H9 (cell line): ENCODE measurements around the gene NAPEPLD. TPM values are rescaled to one million over a fixed set of nuclear protein-coding genes. Genes with fewer than 3 reads are reported as not detected.

Experiments
- DNase-seq: peaks from one replicate; pipeline ENCODE4 v3.0.0-alpha.2; 2017
- H2AFZ ChIP-seq: one replicate; pipeline ENCODE4 v1.6.1; 2013; ENCODE audit warnings: mild to moderate bottlenecking, low read length, control low read depth, moderate library complexity
- H2AK5ac ChIP-seq: 2 replicates; pipeline ENCODE4 v1.6.1; 2013; ENCODE audit warnings: low read length, control low read depth, mixed read lengths; ENCODE audit not compliant: insufficient read length
- H2BK120ac ChIP-seq: one replicate; pipeline ENCODE4 v1.6.1; 2013; ENCODE audit warnings: low read depth, mild to moderate bottlenecking, low read length, control low read depth, inconsistent platforms; ENCODE audit not compliant: poor library complexity, severe bottlenecking
- H2BK12ac ChIP-seq: 2 replicates; pipeline ENCODE4 v1.6.1; 2013; ENCODE audit warnings: low read length, control low read depth, mixed read lengths, low read depth; ENCODE audit not compliant: insufficient read length
- H2BK15ac ChIP-seq: 2 replicates; pipeline ENCODE4 v1.6.1; 2013; ENCODE audit warnings: low read depth, low read length, control low read depth
- H2BK20ac ChIP-seq: one replicate; pipeline ENCODE4 v1.6.1; 2013; ENCODE audit warnings: low read depth, mild to moderate bottlenecking, low read length, control low read depth, inconsistent platforms; ENCODE audit not compliant: poor library complexity, severe bottlenecking
- H2BK5ac ChIP-seq: 2 replicates; pipeline ENCODE4 v1.6.1; 2013; ENCODE audit warnings: low read length, control low read depth, mixed read lengths; ENCODE audit not compliant: insufficient read length
- H3K14ac ChIP-seq: 2 replicates; pipeline ENCODE4 v1.6.1; 2013; ENCODE audit warnings: low read length, control low read depth; ENCODE audit not compliant: insufficient read depth
- H3K18ac ChIP-seq: 2 replicates; pipeline ENCODE4 v1.6.1; 2013; ENCODE audit warnings: low read depth, mild to moderate bottlenecking, mixed read lengths, low read length, control low read depth; ENCODE audit not compliant: insufficient read length
- H3K23ac ChIP-seq: 2 replicates; pipeline ENCODE4 v1.6.1; 2013; ENCODE audit warnings: low read length, control low read depth, mixed read lengths, low read depth; ENCODE audit not compliant: insufficient read length
- H3K23me2 ChIP-seq: 2 replicates; pipeline ENCODE4 v1.6.1; 2013; ENCODE audit warnings: low read depth, mild to moderate bottlenecking, mixed read lengths, low read length, control low read depth; ENCODE audit not compliant: insufficient read length, poor library complexity, severe bottlenecking
- H3K27ac ChIP-seq: 2 replicates; pipeline ENCODE4 v1.5.1; 2013; ENCODE audit warnings: low read length, control low read depth, mixed read lengths, low read depth; ENCODE audit not compliant: insufficient read length
- H3K27me3 ChIP-seq: 2 replicates; pipeline ENCODE4 v1.6.1; 2013; ENCODE audit warnings: low read length, control low read depth, inconsistent platforms; ENCODE audit not compliant: insufficient read depth
- H3K4ac ChIP-seq: 2 replicates; pipeline ENCODE4 v1.6.1; 2013; ENCODE audit warnings: low read depth, mild to moderate bottlenecking, control low read depth, inconsistent platforms, low read length, moderate library complexity
- H3K4me1 ChIP-seq: 2 replicates; pipeline ENCODE4 v1.6.1; 2013; ENCODE audit warnings: low read length, control low read depth, inconsistent platforms; ENCODE audit not compliant: insufficient read depth
- H3K4me2 ChIP-seq: 2 replicates; pipeline ENCODE4 v1.6.1; 2013; ENCODE audit warnings: low read length, control low read depth, mixed read lengths; ENCODE audit not compliant: insufficient read length, insufficient read depth
- H3K56ac ChIP-seq: 2 replicates; pipeline ENCODE4 v1.6.1; 2013; ENCODE audit warnings: low read depth, mild to moderate bottlenecking, mixed read lengths, low read length, control low read depth; ENCODE audit not compliant: insufficient read length
- H3K79me1 ChIP-seq: 2 replicates; pipeline ENCODE4 v1.6.1; 2013; ENCODE audit warnings: low read depth, mild to moderate bottlenecking, moderate library complexity, low read length, control low read depth, inconsistent platforms; ENCODE audit not compliant: insufficient read depth, poor library complexity, severe bottlenecking
- H3K79me2 ChIP-seq: 2 replicates; pipeline ENCODE4 v1.6.1; 2013; ENCODE audit warnings: low read length, control low read depth, inconsistent platforms; ENCODE audit not compliant: insufficient read depth
- H3K9ac ChIP-seq: 2 replicates; pipeline ENCODE4 v1.6.1; 2013; ENCODE audit warnings: low read length, control low read depth, mixed read lengths; ENCODE audit not compliant: insufficient read length; ENCODE audit errors: extremely low read depth
- H3K9me3 ChIP-seq: one replicate; pipeline ENCODE4 v1.6.1; 2013; ENCODE audit warnings: low read depth, low read length, inconsistent platforms; ENCODE audit not compliant: control insufficient read depth
- H3T11ph ChIP-seq: one replicate; pipeline ENCODE4 v1.6.1; 2013; ENCODE audit warnings: mild to moderate bottlenecking, low read length, control low read depth, inconsistent platforms
- H4K20me1 ChIP-seq: one replicate; pipeline ENCODE4 v1.6.1; 2013; ENCODE audit not compliant: control insufficient read depth, insufficient read length, insufficient read depth
- H4K5ac ChIP-seq: 2 replicates; pipeline ENCODE4 v1.6.1; 2013; ENCODE audit warnings: low read depth, mild to moderate bottlenecking, mixed read lengths, low read length, control low read depth; ENCODE audit not compliant: insufficient read length
- H4K8ac ChIP-seq: replicated peaks from 2 replicates; pipeline ENCODE4 v1.6.1; 2013; ENCODE audit warnings: low read length, control low read depth, mixed read lengths, low read depth; ENCODE audit not compliant: insufficient read length
- H4K91ac ChIP-seq: 2 replicates; pipeline ENCODE4 v1.6.1; 2013; ENCODE audit warnings: low read depth, mild to moderate bottlenecking, moderate library complexity, mixed read lengths, low read length, control low read depth; ENCODE audit not compliant: insufficient read length
- H3K27ac Mint-ChIP-seq, 3 experiments: 2 replicates in 2 of 3; 3 replicates in 1 of 3; pipeline ENCODE4 v1.8.0; 2020 to 2021; ENCODE audit warnings: mixed read lengths in 3 of 3, mild to moderate bottlenecking in 1 of 3, moderate library complexity in 1 of 3
- H3K27me3 Mint-ChIP-seq: 2 replicates; pipeline ENCODE4 v1.8.0; 2021; ENCODE audit warnings: low read depth, mild to moderate bottlenecking, moderate library complexity, mixed read lengths
- H3K36me3 Mint-ChIP-seq, 3 experiments: 2 replicates in 2 of 3; 3 replicates in 1 of 3; pipeline ENCODE4 v1.8.0; 2020 to 2021; ENCODE audit warnings: low read depth in 3 of 3, mixed read lengths in 3 of 3; ENCODE audit not compliant: insufficient read depth in 1 of 3
- H3K4me1 Mint-ChIP-seq, 2 experiments: 2 replicates each; pipeline ENCODE4 v1.8.0; 2020; ENCODE audit warnings: mixed read lengths in 2 of 2
- H3K4me3 Mint-ChIP-seq, 2 experiments: 2 replicates in 1 of 2; 3 replicates in 1 of 2; pipeline ENCODE4 v1.8.0; 2020 to 2021; ENCODE audit warnings: mild to moderate bottlenecking in 2 of 2, mixed read lengths in 2 of 2, moderate library complexity in 1 of 2
- H3K9me3 Mint-ChIP-seq, 2 experiments: 2 replicates in 1 of 2; 3 replicates in 1 of 2; pipeline ENCODE4 v1.8.0; 2020; ENCODE audit warnings: mild to moderate bottlenecking in 2 of 2, mixed read lengths in 2 of 2, moderate library complexity in 1 of 2
- WGBS: extraction: QIAGEN DNeasy Blood & Tissue Kit; methylation state at CpG from one replicate; pipeline ENCODE4 v1.1.7; 2013; ENCODE audit warnings: missing lambda C conversion rate, low lambda C conversion rate, mixed read lengths; ENCODE audit not compliant: insufficient read length; ENCODE audit errors: extremely low coverage; 5-methylcytosine and 5-hydroxymethylcytosine counted together
- total RNA-seq: library from RNA; stranded (reverse); gene quantifications from 2 replicates; pipeline ENCODE4 v1.2.1, GENCODE V29; 2021
- TF ChIP-seq, protein P1 (sequence below): fragments of 200-600 bp; sonication (generic); conservative IDR thresholded peaks from 3 replicates; pipeline ENCODE4 v1.8.0; 2021; ENCODE audit warnings: antibody characterized with exemption, mild to moderate bottlenecking

Gene NAPEPLD
- total RNA-seq, 1 experiment from 2014 or later: 9.3 TPM

DNA sequence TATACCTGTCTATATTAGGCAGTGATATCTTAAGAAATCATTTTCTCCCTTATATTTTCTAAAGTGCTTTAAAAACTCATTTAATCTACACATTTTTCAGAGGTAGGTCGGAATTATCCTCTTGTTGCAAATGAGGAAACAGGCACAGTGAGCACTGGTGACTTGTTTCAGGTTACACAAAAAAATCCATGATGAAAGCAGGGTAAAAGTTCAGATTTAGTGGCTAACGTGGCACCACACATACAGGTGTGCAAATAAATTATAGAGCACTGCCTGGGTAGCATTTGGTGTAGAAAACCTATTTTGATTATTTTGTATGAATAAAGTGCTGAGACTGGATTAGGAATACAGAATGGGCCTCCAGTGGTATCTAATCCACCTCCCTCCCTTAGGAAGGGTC lies 47.4 kb downstream of the NAPEPLD start:
- H3K4me3 Mint-ChIP-seq: no peak overlapping the region
- no peak overlapping the region for H3T11ph ChIP-seq
- no peak overlapping the region for H3K23ac ChIP-seq
- peaks cover 2% of the 10 kb centered on the region; the same call in 1 of the 2 replicates for H3K4me1 ChIP-seq
- TF ChIP-seq, protein P1, sequence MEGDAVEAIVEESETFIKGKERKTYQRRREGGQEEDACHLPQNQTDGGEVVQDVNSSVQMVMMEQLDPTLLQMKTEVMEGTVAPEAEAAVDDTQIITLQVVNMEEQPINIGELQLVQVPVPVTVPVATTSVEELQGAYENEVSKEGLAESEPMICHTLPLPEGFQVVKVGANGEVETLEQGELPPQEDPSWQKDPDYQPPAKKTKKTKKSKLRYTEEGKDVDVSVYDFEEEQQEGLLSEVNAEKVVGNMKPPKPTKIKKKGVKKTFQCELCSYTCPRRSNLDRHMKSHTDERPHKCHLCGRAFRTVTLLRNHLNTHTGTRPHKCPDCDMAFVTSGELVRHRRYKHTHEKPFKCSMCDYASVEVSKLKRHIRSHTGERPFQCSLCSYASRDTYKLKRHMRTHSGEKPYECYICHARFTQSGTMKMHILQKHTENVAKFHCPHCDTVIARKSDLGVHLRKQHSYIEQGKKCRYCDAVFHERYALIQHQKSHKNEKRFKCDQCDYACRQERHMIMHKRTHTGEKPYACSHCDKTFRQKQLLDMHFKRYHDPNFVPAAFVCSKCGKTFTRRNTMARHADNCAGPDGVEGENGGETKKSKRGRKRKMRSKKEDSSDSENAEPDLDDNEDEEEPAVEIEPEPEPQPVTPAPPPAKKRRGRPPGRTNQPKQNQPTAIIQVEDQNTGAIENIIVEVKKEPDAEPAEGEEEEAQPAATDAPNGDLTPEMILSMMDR: no peak
- no peak overlapping the region for H3K9ac ChIP-seq
- H4K8ac ChIP-seq: no peak overlapping the region
- H2BK15ac ChIP-seq: no peak overlapping the region
- H2AFZ ChIP-seq: no peak overlapping the region
- no peaks in the 10 kb centered on the region for H3K79me2 ChIP-seq
- WGBS: no CpG with 5 or more reads among the region's 2 CpGs
- no peak overlapping the region for H3K4me2 ChIP-seq
- no peak overlapping the region for H3K4ac ChIP-seq
- H3K27ac ChIP-seq: no peak overlapping the region
- H3K4me1 Mint-ChIP-seq: peaks cover 7% of the 10 kb centered on the region in 2 experiments
- no peak overlapping the region for H4K91ac ChIP-seq
- H2BK12ac ChIP-seq: no peak overlapping the region
- H3K18ac ChIP-seq: no peak overlapping the region
- H3K27me3 ChIP-seq: no peaks in the 10 kb centered on the region
- no peak overlapping the region for H2AK5ac ChIP-seq
- no peak overlapping the region for H3K27ac Mint-ChIP-seq
- no peaks in the 10 kb centered on the region for H3K23me2 ChIP-seq
- H2BK5ac ChIP-seq: no peak overlapping the region
- H3K9me3 ChIP-seq: no peaks in the 10 kb centered on the region
- DNase-seq: no peak
- H3K27me3 Mint-ChIP-seq: no peaks in the 10 kb centered on the region
- no peak overlapping the region for H2BK120ac ChIP-seq
- no peak overlapping the region for H3K14ac ChIP-seq
- H3K56ac ChIP-seq: no peak overlapping the region
- no peak overlapping the region for H2BK20ac ChIP-seq
- H4K20me1 ChIP-seq: no peaks in the 10 kb centered on the region
- no peak overlapping the region for H4K5ac ChIP-seq
- peaks cover 3 to 26% (median 24%) of the 10 kb centered on the region in 3 experiments; a peak in 6 of 7 replicates for H3K36me3 Mint-ChIP-seq
- no peaks in the 10 kb centered on the region for H3K9me3 Mint-ChIP-seq
- no peaks in the 10 kb centered on the region for H3K79me1 ChIP-seq
